ENCODE data around the gene BIRC6.

BIRC6 gene

DNA sequence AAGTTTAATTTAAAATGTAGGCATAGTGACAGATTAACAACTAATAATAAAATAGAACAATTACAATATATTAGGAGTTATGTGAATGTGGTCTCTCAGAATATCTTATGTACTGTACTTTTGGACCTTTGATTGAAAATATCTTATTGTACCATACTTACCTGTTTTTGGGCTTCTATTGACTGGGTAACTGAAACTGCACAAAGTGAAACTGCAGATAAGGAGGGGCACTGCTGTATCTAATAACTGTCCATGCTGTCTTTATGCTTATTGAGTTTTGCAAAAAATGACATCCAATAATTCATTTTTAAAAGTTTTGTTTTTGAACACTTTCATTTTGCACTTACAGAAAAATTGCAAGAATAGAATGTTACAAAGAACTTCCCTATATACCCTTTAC, 19.9 kb downstream of the BIRC6 start:
- no peaks in the 10 kb centered on the region for H3K36me3 ChIP-seq (ENCODE audit: control insufficient read depth in 2 of 2, insufficient read depth in 2 of 2, low read length in 2 of 2)
- H3K27me3 ChIP-seq (ENCODE audit: control insufficient read depth in 1 of 2, insufficient read depth in 2 of 2, low read length in 2 of 2), result no peaks in the 10 kb centered on the region
- no peak overlapping the region for H3K27ac ChIP-seq (ENCODE audit: low read length)
- no peaks in the 10 kb centered on the region for H3K9me3 ChIP-seq (ENCODE audit: control insufficient read depth in 2 of 2, low read length in 2 of 2)
- no peak overlapping the region for H3K9ac ChIP-seq (ENCODE audit: low read length in 2 of 2)
- H3K4me1 ChIP-seq (ENCODE audit: control insufficient read depth, insufficient read depth, low read length), result no peaks in the 10 kb centered on the region
- no peak overlapping the region for H3K4me3 ChIP-seq (ENCODE audit: low read length in 2 of 2)

DNA sequence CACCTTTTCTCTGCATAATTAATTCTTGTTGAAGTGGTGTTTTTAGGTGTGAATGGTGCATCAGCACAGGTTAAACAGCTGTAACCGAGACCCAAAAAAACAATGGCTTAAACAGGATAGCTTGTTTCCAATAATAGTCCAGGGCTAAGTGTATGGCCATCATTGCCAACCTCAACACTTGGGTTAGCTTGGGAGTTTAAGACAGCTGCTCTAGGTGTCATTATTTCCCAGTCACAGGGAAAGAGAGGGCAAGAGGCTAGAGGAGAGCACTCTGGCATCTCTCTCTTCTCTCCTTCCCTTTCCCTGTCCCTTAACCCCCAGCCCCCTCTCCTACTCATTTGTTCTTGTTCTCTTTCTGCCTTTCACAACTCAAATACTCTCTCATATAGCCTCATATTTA, 21.1 kb downstream of the BIRC6 start:
- H3K9ac ChIP-seq (ENCODE audit: low read length in 2 of 2), result no peak overlapping the region

DNA sequence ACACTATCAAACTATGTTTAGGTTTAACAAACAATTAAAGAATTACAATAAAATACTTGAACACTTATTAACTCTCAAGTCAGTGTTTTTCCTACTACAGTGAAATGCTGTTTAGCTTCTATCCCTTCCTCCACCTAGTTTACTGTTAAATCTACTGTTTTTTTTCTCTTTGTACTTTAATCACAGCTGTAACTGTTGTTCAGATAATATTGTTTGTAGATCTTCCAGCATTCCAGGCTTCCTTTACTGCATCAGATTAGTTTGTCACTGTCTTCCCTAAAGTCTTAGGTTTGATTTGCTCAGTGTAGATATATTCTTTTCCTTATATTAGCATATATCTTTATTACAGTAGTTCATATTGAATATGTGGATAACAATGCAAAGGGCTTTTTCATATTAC, 22.5 kb downstream of the BIRC6 start:
- H3K4me3 ChIP-seq (ENCODE audit: low read length in 2 of 2), result no peak overlapping the region
- H3K36me3 ChIP-seq (ENCODE audit: control insufficient read depth in 2 of 2, insufficient read depth in 2 of 2, low read length in 2 of 2), result peaks cover 6 to 9% of the 10 kb centered on the region in 2 donors
- H3K9me3 ChIP-seq (ENCODE audit: control insufficient read depth in 2 of 2, low read length in 2 of 2), result no peaks in the 10 kb centered on the region
- no peak overlapping the region for H3K27ac ChIP-seq (ENCODE audit: low read length)
- no peaks in the 10 kb centered on the region for H3K27me3 ChIP-seq (ENCODE audit: control insufficient read depth in 1 of 2, insufficient read depth in 2 of 2, low read length in 2 of 2)
- no peaks in the 10 kb centered on the region for H3K4me1 ChIP-seq (ENCODE audit: control insufficient read depth, insufficient read depth, low read length)
- H3K9ac ChIP-seq (ENCODE audit: low read length in 2 of 2), result no peak overlapping the region

More for the DNA sequence above, 21.1 kb downstream of the BIRC6 start:
- no peak overlapping the region for H3K4me3 ChIP-seq (ENCODE audit: low read length in 2 of 2)
- H3K36me3 ChIP-seq (ENCODE audit: control insufficient read depth in 2 of 2, insufficient read depth in 2 of 2, low read length in 2 of 2), result peaks cover 4% of the 10 kb centered on the region in 2 donors
- H3K27me3 ChIP-seq (ENCODE audit: control insufficient read depth in 1 of 2, insufficient read depth in 2 of 2, low read length in 2 of 2), result no peaks in the 10 kb centered on the region
- H3K27ac ChIP-seq (ENCODE audit: low read length), result no peak overlapping the region
- H3K4me1 ChIP-seq (ENCODE audit: control insufficient read depth, insufficient read depth, low read length), result no peaks in the 10 kb centered on the region
- H3K9me3 ChIP-seq (ENCODE audit: control insufficient read depth in 2 of 2, low read length in 2 of 2), result no peaks in the 10 kb centered on the region

DNA sequence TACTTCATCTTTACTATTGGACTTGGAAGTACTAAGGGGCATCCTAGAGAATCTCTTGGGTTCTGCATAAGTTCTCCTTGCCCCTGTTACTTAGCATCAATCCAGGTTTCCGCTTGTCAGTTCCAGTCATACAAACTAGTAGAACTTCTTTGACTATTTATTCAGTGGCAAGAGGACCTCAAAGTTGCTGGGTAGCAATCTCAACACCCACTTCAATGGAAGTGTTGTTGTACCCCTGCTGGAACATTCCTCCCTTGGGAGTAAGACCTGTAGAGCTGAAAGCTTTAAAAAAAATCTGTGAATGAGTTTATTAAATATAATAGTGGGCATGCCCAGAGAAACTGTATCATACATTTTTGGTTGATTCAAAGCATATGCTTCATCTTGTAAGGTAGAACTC, 27.0 kb downstream of the BIRC6 start:
- Histone ChIP-seq H3K4me3 (ENCODE audit: low read length in 2 of 2) (no peak overlapping the region), H3K4me1 (ENCODE audit: control insufficient read depth, insufficient read depth, low read length) (no peaks in the 10 kb centered on the region), H3K27ac (ENCODE audit: low read length) (no peak overlapping the region), H3K36me3 (ENCODE audit: control insufficient read depth in 2 of 2, insufficient read depth in 2 of 2, low read length in 2 of 2) (peaks cover 15 to 19% of the 10 kb centered on the region in 2 donors), H3K9me3 (ENCODE audit: control insufficient read depth in 2 of 2, low read length in 2 of 2) (no peaks in the 10 kb centered on the region), H3K27me3 (ENCODE audit: control insufficient read depth in 1 of 2, insufficient read depth in 2 of 2, low read length in 2 of 2) (no peaks in the 10 kb centered on the region), H3K9ac (ENCODE audit: low read length in 2 of 2) (no peak overlapping the region)

DNA sequence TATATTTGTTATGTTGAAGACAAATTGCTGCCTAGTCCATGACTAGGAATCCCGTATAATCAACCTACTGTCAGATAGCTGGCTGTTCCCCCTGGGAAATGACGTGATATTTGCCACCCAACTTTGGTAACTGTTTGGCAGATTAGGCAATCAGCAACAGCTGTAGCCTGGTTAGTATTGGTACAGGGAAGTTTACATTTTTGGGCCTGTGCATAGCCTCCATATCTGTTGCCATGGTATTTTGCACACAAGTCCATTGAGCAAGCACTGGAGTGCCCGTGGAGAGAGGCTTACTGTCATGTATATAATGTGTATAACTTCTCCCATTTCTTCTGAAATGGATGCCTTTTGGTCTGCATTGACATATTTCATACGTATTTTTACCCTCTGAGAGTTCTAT, 27.7 kb downstream of the BIRC6 start:
- no peak overlapping the region for H3K4me3 ChIP-seq (ENCODE audit: low read length in 2 of 2)
- no peaks in the 10 kb centered on the region for H3K9me3 ChIP-seq (ENCODE audit: control insufficient read depth in 2 of 2, low read length in 2 of 2)
- no peak overlapping the region for H3K9ac ChIP-seq (ENCODE audit: low read length in 2 of 2)
- peaks cover 15 to 19% of the 10 kb centered on the region in 2 donors for H3K36me3 ChIP-seq (ENCODE audit: control insufficient read depth in 2 of 2, insufficient read depth in 2 of 2, low read length in 2 of 2)
- no peaks in the 10 kb centered on the region for H3K27me3 ChIP-seq (ENCODE audit: control insufficient read depth in 1 of 2, insufficient read depth in 2 of 2, low read length in 2 of 2)
- no peak overlapping the region for H3K27ac ChIP-seq (ENCODE audit: low read length)
- no peaks in the 10 kb centered on the region for H3K4me1 ChIP-seq (ENCODE audit: control insufficient read depth, insufficient read depth, low read length)

DNA sequence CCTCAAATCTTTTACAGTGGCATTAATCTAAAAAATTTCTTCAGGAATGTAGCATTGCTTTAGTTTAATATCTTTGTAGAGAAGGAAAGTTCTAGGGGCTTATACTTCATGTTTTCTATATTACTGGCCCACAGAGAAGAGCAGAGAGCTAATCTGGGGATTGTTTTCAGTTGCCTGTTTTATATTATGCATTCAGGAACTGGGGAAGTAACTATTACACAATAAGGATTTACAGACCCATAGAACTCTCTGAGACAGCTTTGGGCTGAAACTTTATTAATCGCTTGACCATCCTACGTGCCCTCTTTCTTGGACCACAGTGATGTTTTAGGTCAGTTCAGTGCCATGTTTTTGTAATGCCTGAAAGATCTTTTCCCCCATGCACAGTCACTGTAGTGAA, 29.9 kb downstream of the BIRC6 start:
- Histone ChIP-seq H3K9me3 (ENCODE audit: control insufficient read depth in 2 of 2, low read length in 2 of 2) (no peaks in the 10 kb centered on the region), H3K27ac (ENCODE audit: low read length) (no peak overlapping the region), H3K9ac (ENCODE audit: low read length in 2 of 2) (no peak overlapping the region), H3K4me3 (ENCODE audit: low read length in 2 of 2) (no peak overlapping the region), H3K36me3 (ENCODE audit: control insufficient read depth in 2 of 2, insufficient read depth in 2 of 2, low read length in 2 of 2) (peaks cover 15 to 25% of the 10 kb centered on the region in 2 donors), H3K4me1 (ENCODE audit: control insufficient read depth, insufficient read depth, low read length) (no peaks in the 10 kb centered on the region), H3K27me3 (ENCODE audit: control insufficient read depth in 1 of 2, insufficient read depth in 2 of 2, low read length in 2 of 2) (no peaks in the 10 kb centered on the region)

DNA sequence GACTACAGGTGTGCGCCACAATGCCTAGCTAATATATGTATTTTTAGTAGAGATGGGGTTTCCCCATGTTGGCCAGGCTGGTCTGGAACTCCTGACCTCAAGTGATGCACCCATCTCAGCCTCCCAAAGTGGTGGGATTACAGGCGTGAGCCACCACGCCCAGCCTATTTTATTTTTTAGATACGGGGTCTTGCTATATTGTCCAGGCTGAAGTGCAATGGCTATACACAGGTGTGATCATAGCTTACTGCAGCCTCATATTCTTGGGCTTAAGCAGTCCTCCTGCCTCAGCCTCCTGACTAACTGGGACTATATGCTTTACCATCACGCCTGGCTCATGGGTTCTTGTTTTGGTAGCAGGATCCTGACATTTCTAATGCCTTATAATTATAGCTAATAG, 42.4 kb downstream of the BIRC6 start:
- peaks cover 12 to 19% of the 10 kb centered on the region in 2 donors for H3K36me3 ChIP-seq (ENCODE audit: control insufficient read depth in 2 of 2, insufficient read depth in 2 of 2, low read length in 2 of 2)
- H3K4me1 ChIP-seq (ENCODE audit: control insufficient read depth, insufficient read depth, low read length), result no peaks in the 10 kb centered on the region
- no peaks in the 10 kb centered on the region for H3K27me3 ChIP-seq (ENCODE audit: control insufficient read depth in 1 of 2, insufficient read depth in 2 of 2, low read length in 2 of 2)
- no peak overlapping the region for H3K9ac ChIP-seq (ENCODE audit: low read length in 2 of 2)
- H3K4me3 ChIP-seq (ENCODE audit: low read length in 2 of 2), result no peak overlapping the region
- H3K9me3 ChIP-seq (ENCODE audit: control insufficient read depth in 2 of 2, low read length in 2 of 2), result no peaks in the 10 kb centered on the region
- no peak overlapping the region for H3K27ac ChIP-seq (ENCODE audit: low read length)

DNA sequence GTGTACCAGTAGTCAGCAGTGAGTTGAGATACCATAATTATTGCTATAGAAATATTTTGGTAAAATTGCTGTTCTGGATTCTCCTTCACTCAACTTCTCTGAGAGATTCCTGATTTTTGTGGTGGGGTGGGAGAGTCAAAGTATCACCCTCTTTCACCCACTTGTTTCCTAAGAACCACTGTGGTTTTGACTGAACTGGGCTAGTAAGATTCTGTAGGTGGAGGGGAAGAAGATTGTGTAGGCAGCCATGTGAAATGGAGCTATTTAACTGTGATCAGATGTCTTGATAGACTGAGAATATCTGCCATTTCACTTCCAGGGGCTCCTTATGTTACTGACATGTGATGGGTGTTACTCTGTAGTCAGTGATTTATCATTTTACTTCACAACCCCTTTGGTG, 45.3 kb downstream of the BIRC6 start:
- Histone ChIP-seq H3K4me1 (ENCODE audit: control insufficient read depth, insufficient read depth, low read length) (no peaks in the 10 kb centered on the region), H3K27me3 (ENCODE audit: control insufficient read depth in 1 of 2, insufficient read depth in 2 of 2, low read length in 2 of 2) (no peaks in the 10 kb centered on the region), H3K9ac (ENCODE audit: low read length in 2 of 2) (no peak overlapping the region), H3K4me3 (ENCODE audit: low read length in 2 of 2) (no peak overlapping the region), H3K9me3 (ENCODE audit: control insufficient read depth in 2 of 2, low read length in 2 of 2) (no peaks in the 10 kb centered on the region), H3K27ac (ENCODE audit: low read length) (no peak overlapping the region), H3K36me3 (ENCODE audit: control insufficient read depth in 2 of 2, insufficient read depth in 2 of 2, low read length in 2 of 2) (peaks cover 5 to 17% of the 10 kb centered on the region in 2 donors)

DNA sequence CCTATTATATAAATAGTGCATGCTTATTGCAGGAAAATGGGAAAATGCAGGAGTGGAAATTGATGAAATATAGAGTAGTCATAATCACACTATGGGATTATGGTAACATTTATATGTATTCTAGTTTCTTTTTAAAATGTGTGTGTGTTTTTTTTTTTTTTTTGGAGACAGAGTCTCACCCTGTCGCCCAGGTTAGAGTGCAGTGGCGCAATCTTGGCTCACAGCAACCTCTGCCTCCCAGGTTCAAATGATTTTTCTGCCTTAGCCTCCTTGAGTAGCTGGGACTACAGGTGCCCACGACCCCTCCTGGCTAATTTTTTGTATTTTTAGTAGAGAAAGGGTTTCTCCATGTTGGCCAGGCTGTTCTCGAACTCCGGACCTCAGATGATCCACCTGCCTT, 47.0 kb downstream of the BIRC6 start:
- no peak overlapping the region for H3K4me3 ChIP-seq (ENCODE audit: low read length in 2 of 2)
- no peaks in the 10 kb centered on the region for H3K27me3 ChIP-seq (ENCODE audit: control insufficient read depth in 1 of 2, insufficient read depth in 2 of 2, low read length in 2 of 2)
- peaks cover 7 to 15% of the 10 kb centered on the region in 2 donors for H3K36me3 ChIP-seq (ENCODE audit: control insufficient read depth in 2 of 2, insufficient read depth in 2 of 2, low read length in 2 of 2)
- no peaks in the 10 kb centered on the region for H3K9me3 ChIP-seq (ENCODE audit: control insufficient read depth in 2 of 2, low read length in 2 of 2)
- no peak overlapping the region for H3K27ac ChIP-seq (ENCODE audit: low read length)
- H3K9ac ChIP-seq (ENCODE audit: low read length in 2 of 2), result no peak overlapping the region
- no peaks in the 10 kb centered on the region for H3K4me1 ChIP-seq (ENCODE audit: control insufficient read depth, insufficient read depth, low read length)

DNA sequence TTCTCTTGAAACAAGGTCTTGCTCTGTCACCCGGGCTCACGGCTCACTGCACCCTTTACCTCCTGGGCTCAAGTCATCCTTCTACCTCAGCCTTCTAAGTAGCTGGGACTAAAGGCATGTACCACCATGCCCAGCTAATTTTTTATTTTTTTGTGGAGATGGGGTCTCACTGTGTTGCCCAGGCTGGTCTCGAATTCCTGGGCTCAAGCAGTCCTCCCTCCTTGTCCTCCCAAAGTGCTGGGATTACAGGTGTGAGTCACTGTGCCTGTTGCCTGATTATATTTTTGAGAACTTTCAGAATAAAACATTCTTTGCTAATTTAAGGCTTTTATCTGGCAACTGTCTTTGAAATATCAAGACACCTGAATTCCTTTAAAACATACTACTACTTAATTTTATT, 47.9 kb downstream of the BIRC6 start:
- Histone ChIP-seq H3K9ac (ENCODE audit: low read length in 2 of 2) (no peak overlapping the region), H3K4me1 (ENCODE audit: control insufficient read depth, insufficient read depth, low read length) (no peaks in the 10 kb centered on the region), H3K27me3 (ENCODE audit: control insufficient read depth in 1 of 2, insufficient read depth in 2 of 2, low read length in 2 of 2) (no peaks in the 10 kb centered on the region), H3K9me3 (ENCODE audit: control insufficient read depth in 2 of 2, low read length in 2 of 2) (no peaks in the 10 kb centered on the region), H3K27ac (ENCODE audit: low read length) (no peak overlapping the region), H3K4me3 (ENCODE audit: low read length in 2 of 2) (no peak overlapping the region), H3K36me3 (ENCODE audit: control insufficient read depth in 2 of 2, insufficient read depth in 2 of 2, low read length in 2 of 2) (peaks cover 7 to 15% of the 10 kb centered on the region in 2 donors)

DNA sequence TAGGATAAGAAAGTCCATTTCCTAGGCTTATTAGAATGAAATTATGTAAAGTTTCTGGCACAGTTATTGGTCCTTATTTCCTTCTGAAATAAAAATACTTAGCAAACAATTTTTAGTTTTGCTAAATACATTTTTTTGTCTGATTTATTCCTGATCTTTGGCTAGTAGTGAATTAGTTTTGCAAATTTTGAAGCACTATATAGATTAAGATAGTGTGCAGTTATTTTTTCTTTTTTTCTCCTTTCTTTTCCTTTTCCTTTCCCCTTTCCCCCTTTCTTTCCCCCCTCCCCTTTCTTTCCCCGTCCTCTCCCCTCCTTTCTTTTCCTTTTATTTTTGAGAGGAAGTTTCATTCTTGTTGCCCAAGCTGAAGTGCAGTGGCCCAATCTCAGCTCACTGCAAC, 59.7 kb downstream of the BIRC6 start:
- no peaks in the 10 kb centered on the region for H3K9me3 ChIP-seq (ENCODE audit: control insufficient read depth in 2 of 2, low read length in 2 of 2)
- H3K4me3 ChIP-seq (ENCODE audit: low read length in 2 of 2), result no peak overlapping the region
- no peak overlapping the region for H3K27ac ChIP-seq (ENCODE audit: low read length)
- H3K36me3 ChIP-seq (ENCODE audit: control insufficient read depth in 2 of 2, insufficient read depth in 2 of 2, low read length in 2 of 2), result peaks cover 13 to 21% of the 10 kb centered on the region in 2 donors
- H3K27me3 ChIP-seq (ENCODE audit: control insufficient read depth in 1 of 2, insufficient read depth in 2 of 2, low read length in 2 of 2), result no peaks in the 10 kb centered on the region
- no peaks in the 10 kb centered on the region for H3K4me1 ChIP-seq (ENCODE audit: control insufficient read depth, insufficient read depth, low read length)
- H3K9ac ChIP-seq (ENCODE audit: low read length in 2 of 2), result no peak overlapping the region
